Activated CD8-positive, alpha-beta memory T cell treated with anti-CD3 and anti-CD28 coated beads for 36 hours (primary cell): Measurements from ENCODE around the gene ZDHHC15. TPM values are rescaled to one million over a fixed set of nuclear protein-coding genes. Genes with fewer than 3 reads are reported as not detected.

Source experiments
- total RNA-seq, 2 experiments: library from RNA; stranded (reverse); gene quantifications; one replicate each; pipeline ENCODE4 v1.2.3, GENCODE V29; 2021

Gene ZDHHC15
- total RNA-seq, 2 experiments from 2014 or later = 0.06 to 0.13 TPM

Other genes starting within 250 kb of the ZDHHC15 start
- gene UPRT, start 249.0 kb downstream of the ZDHHC15 start, total RNA-seq = 10 to 100 TPM; 28.8 to 29.0 TPM